GM12873 (cell line): ENCODE data around the gene SPATC1L.

Experiments used
- CTCF ChIP-seq: IDR thresholded peaks from 2 replicates; pipeline ENCODE4 v1.5.1; 2012; ENCODE audit warnings: low read depth, mild to moderate bottlenecking, moderate library complexity, low read length, control low read depth; ENCODE audit not compliant: insufficient read depth; ENCODE audit errors: missing control alignments

SPATC1L gene

GRCh38 chr21:46191257-46191685 lies 7.0 kb upstream of the SPATC1L start:
- no peak for TF ChIP-seq CTCF

- no peak for TF ChIP-seq CTCF
These were observed 6.4 kb upstream of the SPATC1L start for GRCh38 chr21:46190491-46191131.

- no peak for TF ChIP-seq CTCF
These were observed 5.8 kb upstream of the SPATC1L start for GRCh38 chr21:46189959-46190490.

GRCh38 chr21:46189213-46189958 lies 5.1 kb upstream of the SPATC1L start:
- TF ChIP-seq CTCF = no peak

- TF ChIP-seq CTCF = no peak
These were observed 4.3 kb upstream of the SPATC1L start for GRCh38 chr21:46188226-46189212.

- no peak for TF ChIP-seq CTCF
These were observed 3.6 kb upstream of the SPATC1L start for GRCh38 chr21:46187814-46188213.

GRCh38 chr21:46187261-46187660 lies 3.0 kb upstream of the SPATC1L start:
- TF ChIP-seq CTCF = no peak
